ENCODE data around the gene SRGAP1.
"Not testable (repeated sequence)": the region's sequence is repeated elsewhere in the genome, so short reads cannot be mapped to it uniquely, and the experiment has no call there.

SRGAP1 gene

DNA sequence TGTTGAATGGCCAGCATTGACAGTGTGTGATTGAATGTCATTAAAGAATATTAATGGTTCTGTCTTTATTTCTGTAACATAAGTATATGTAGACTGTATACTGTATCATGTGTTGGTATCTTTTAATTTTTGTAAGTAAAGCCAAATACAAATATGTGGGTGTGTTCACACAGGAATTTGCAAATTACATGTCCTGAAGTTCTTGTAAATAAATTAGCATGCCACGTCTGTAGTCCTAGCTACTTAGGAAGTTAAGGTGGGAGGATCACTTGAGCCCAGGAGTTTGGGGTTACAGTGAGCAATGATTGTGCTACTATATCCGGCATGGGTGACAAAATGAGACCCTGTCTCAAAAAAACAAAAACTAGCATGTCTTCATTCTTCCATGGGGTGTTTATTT lies 278.5 kb downstream of the SRGAP1 start:
- no peak for TF ChIP-seq CTCF (IDR thresholded peaks at IDR 0.05; ENCODE audit: control extremely low read depth, extremely low read depth, low read depth, missing control alignments)
- CTCF ChIA-PET = no interaction called here
- POLR2A ChIA-PET = no interaction called here
- no peak for DNase-seq (ENCODE audit: extremely low spot score)

- ChIA-PET CTCF (no interaction called here), POLR2A (no interaction called here)
- no peak for TF ChIP-seq CTCF (IDR thresholded peaks at IDR 0.05; ENCODE audit: control extremely low read depth, extremely low read depth, low read depth, missing control alignments)
- no peak for DNase-seq (ENCODE audit: extremely low spot score)
Measured at GRCh38 chr12:64123448-64123847, 278.9 kb downstream of the SRGAP1 start.

DNA sequence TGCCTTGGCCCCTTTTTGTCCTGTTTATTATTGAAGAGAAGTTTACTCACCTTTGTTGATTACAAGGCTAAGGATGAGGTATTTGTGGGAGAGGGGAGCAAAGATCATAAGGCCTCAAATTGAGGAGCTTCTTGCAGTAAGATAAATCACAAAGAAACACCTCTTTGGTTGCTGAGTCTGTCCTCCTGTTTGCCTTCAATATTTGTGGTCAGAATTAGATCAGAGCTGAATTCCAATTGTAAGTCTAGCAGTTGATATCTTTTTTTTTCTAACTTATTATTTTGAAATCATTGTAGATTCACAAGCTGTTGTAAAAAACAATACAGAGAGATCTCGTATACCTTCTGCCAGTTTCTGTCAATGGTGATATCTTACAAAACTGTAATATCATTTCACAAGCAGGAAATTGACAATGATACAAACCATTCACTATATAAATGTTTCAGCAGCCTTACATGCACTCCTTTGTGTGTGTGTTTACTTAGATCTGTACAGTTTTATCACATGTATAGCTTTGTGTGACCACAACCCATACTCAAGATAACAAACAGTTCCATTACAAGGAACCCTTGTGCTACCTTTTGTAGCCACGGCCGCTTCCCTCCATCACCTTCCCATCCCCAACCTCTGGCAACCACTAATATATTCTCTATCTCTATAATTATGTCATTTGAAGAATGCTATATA lies 280.2 kb downstream of the SRGAP1 start:
- ChIA-PET POLR2A (no interaction called here), CTCF (no interaction called here)
- no peak for TF ChIP-seq CTCF (IDR thresholded peaks at IDR 0.05; ENCODE audit: control extremely low read depth, extremely low read depth, low read depth, missing control alignments)
- DNase-seq (ENCODE audit: extremely low spot score) = no peak

- POLR2A ChIA-PET = no interaction called here
- CTCF ChIA-PET = no interaction called here
- no peak for TF ChIP-seq CTCF (IDR thresholded peaks at IDR 0.05; ENCODE audit: control extremely low read depth, extremely low read depth, low read depth, missing control alignments)
- no peak for DNase-seq (ENCODE audit: extremely low spot score)
Measured at GRCh38 chr12:64125913-64126312, 281.4 kb downstream of the SRGAP1 start.

DNA sequence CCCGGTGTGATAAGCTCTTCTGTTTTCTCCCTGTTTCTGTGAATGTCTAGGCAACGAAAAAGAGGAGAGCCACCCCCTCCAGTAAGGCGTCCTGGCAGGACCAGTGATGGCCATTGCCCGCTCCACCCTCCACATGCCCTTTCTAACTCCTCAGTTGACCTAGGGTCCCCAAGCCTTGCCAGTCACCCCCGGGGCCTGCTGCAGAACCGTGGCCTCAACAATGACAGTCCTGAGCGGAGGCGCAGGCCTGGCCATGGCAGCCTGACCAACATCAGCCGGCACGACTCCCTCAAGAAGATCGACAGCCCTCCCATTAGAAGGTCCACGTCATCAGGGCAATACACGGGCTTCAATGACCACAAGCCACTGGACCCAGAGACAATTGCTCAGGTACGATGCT lies 283.3 kb downstream of the SRGAP1 start:
- CTCF ChIA-PET = no interaction called here
- POLR2A ChIA-PET = no interaction called here
- no peak for TF ChIP-seq CTCF (IDR thresholded peaks at IDR 0.05; ENCODE audit: control extremely low read depth, extremely low read depth, low read depth, missing control alignments)
- DNase-seq (ENCODE audit: extremely low spot score) = no peak

- TF ChIP-seq CTCF (IDR thresholded peaks at IDR 0.05; ENCODE audit: control extremely low read depth, extremely low read depth, low read depth, missing control alignments) = no peak
- no peak for DNase-seq (ENCODE audit: extremely low spot score)
- POLR2A ChIA-PET = no interaction called here
- CTCF ChIA-PET = no interaction called here
Measured at GRCh38 chr12:64128366-64128765, 283.9 kb downstream of the SRGAP1 start.

DNA sequence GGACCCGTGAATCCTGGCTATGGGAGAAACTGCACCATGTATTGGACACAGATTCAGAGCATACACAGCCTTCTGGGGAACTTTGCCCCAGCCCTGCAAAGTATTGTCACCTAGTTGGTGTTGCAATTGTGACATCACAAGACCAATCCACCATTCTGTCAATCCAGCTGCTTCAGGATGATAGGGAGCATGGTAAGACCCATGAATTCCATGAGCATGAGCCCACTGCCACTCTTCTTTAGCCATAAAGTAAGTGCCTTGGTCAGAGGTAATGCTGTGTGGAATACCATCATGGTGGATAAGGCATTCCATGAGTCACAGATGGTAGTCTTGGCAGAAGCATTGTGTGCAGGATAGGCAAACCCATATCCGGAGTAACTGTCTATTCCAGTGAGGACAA lies 286.0 kb downstream of the SRGAP1 start:
- POLR2A ChIA-PET; DNase-seq (ENCODE audit: extremely low spot score); CTCF ChIA-PET: not testable (repeated sequence)

DNA sequence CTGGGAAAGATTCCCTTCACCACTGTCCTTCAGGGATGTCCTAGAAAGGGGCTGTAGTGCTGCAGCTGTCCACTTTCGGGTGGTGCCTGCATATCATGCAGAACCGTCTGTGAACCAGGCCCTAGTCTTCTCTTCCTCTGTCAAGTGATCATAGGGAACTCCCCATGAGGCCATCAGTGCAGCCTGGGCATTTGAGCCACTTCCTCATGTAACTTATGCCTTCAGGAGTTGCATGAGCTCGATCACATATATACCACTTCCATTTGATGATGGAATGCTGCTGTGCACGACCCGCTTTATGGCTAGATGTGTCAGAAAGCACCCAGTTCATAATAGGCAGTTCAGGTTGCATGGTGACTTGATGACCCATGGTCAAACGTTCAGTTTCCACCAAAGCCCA lies 287.0 kb downstream of the SRGAP1 start:
- POLR2A ChIA-PET; CTCF ChIA-PET; DNase-seq (ENCODE audit: extremely low spot score): not testable (repeated sequence)

- CTCF ChIA-PET; DNase-seq (ENCODE audit: extremely low spot score); POLR2A ChIA-PET: not testable (repeated sequence)
Measured at GRCh38 chr12:64132672-64133071, 288.2 kb downstream of the SRGAP1 start.

Measured in GM10248 (cell line).